ENCODE results near the gene SH3BP5.
"Not testable (repeated sequence)": the region's sequence is repeated elsewhere in the genome, so short reads cannot be mapped to it uniquely, and the experiment has no call there.

SH3BP5 gene

DNA sequence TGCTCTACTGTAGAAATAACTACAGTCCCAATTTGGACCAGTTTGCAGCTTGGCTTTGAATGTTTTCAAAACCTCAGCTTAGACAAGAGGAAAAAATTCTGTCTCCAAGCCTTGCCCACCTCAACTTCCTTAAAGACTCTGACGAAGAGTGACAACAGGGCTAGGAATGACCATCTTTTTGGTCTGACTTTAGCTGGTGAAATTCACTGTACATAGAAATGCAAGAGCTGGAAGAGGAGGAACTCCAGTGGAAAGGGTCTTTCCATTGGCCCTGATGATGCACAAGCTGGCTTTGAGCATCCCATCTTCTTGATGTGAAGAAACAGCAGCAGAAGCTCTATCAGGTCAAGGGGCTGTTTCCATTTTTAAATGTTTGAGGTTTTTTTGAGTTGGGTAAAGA, 22.7 kb upstream of the SH3BP5 start:
- Mint-ChIP-seq H3K4me3 (no peak overlapping the region), H3K27ac (peak overlapping the region; percentile 12), H3K4me1 (peaks cover 37% of the 10 kb centered on the region), H3K9me3 (no peaks in the 10 kb centered on the region), H3K27me3 (no peaks in the 10 kb centered on the region), H3K36me3 (peaks cover 5% of the 10 kb centered on the region)

DNA sequence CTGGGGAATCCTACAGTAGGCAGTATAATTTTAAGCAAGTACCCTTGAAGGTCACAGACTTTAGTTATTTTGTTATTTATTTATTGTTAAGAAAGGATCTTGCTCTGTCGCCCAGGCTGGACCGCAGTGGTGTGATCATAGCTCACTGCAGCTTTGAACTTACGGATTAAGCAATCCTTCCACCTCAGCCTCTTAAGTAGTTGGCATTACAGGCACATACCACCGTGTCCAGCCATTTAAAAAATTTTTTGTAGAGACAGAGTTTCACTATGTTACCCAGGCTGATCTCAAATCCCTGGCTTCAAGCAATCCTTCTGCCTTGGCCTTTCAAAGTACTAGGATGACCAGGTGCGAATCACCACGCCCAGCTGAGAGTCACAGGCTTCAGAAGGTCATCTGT, 22.1 kb upstream of the SH3BP5 start:
- Mint-ChIP-seq H3K9me3 (no peaks in the 10 kb centered on the region), H3K27ac (peak overlapping the region; percentile 12), H3K4me1 (peaks cover 40% of the 10 kb centered on the region), H3K4me3 (no peak overlapping the region), H3K36me3 (peaks cover 5% of the 10 kb centered on the region), H3K27me3 (no peaks in the 10 kb centered on the region)

GRCh38 chr3:15350141-15350540, 17.8 kb upstream of the SH3BP5 start:
- peaks cover 5% of the 10 kb centered on the region for H3K36me3 Mint-ChIP-seq
- peaks cover 48% of the 10 kb centered on the region for H3K4me1 Mint-ChIP-seq
- H3K9me3 Mint-ChIP-seq: no peaks in the 10 kb centered on the region
- no peak overlapping the region for H3K4me3 Mint-ChIP-seq
- H3K27ac Mint-ChIP-seq: no peak overlapping the region
- H3K27me3 Mint-ChIP-seq: no peaks in the 10 kb centered on the region

DNA sequence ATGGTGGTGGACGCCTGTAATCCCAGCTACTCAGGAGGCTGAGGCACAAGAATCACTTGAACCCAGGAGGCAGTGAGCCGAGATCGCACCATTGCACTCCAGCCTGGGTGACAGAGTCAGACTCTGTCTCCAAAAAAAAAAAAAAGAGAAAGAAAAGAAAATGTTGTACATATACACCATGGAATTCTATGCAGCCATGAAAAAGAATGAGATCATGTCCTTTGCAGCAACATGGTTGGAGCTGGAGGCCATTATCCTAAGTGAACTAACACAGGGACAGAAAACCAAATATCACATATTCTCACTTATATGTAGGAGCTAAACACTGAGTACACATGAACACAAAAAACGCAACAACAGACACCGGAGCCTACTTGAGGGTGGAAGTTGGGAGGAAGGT, 17.1 kb upstream of the SH3BP5 start:
- not testable (repeated sequence) for H3K9me3 Mint-ChIP-seq, H3K27ac Mint-ChIP-seq, H3K36me3 Mint-ChIP-seq, H3K4me3 Mint-ChIP-seq, H3K27me3 Mint-ChIP-seq
- H3K4me1 Mint-ChIP-seq: peaks cover 45% of the 10 kb centered on the region

DNA sequence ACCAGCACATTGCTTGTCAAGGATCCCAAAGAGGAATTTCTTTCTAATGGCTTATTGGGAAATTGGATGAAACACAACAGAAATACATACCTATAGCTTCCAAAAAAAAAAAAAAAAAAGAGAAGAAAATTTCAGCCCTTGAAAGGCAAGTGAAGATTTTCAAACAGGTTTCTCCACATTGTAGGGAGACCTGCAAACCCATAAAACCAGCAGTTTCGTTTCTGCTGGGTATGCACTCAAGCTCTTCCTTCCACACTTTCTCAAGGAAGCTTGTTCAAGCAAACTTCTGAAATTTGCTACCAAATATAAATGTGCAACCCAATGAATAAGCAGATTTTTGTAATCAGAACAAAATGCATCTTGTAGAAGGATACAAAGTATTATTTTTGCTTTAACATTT, 15.9 kb upstream of the SH3BP5 start:
- H3K4me1 Mint-ChIP-seq: peaks cover 51% of the 10 kb centered on the region
- peak overlapping the region; percentile 19 for H3K4me3 Mint-ChIP-seq
- peak overlapping the region; percentile 62 for H3K27ac Mint-ChIP-seq
- no peaks in the 10 kb centered on the region for H3K9me3 Mint-ChIP-seq
- H3K27me3 Mint-ChIP-seq: no peaks in the 10 kb centered on the region
- peaks cover 5% of the 10 kb centered on the region for H3K36me3 Mint-ChIP-seq

DNA sequence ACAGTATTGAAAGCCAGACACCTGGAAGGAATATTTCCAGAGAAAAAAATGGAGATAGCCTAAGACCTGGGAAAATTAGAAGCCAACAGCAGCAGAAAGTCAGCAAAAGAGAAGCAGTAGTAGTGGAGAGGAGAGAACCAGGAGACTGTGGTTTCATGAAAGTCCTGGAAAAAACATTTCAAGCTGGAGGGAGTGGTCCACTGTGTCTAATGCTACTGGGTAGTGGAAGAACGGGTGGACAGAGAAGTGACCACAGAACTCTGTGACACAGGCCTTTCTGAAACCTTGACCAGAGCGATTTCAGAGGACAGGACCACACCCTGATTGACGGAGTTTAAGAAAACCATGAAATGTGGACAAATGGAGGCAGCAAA, 15.3 kb upstream of the SH3BP5 start:
- Mint-ChIP-seq H3K36me3 (peaks cover 5% of the 10 kb centered on the region), H3K4me1 (peaks cover 51% of the 10 kb centered on the region)

DNA sequence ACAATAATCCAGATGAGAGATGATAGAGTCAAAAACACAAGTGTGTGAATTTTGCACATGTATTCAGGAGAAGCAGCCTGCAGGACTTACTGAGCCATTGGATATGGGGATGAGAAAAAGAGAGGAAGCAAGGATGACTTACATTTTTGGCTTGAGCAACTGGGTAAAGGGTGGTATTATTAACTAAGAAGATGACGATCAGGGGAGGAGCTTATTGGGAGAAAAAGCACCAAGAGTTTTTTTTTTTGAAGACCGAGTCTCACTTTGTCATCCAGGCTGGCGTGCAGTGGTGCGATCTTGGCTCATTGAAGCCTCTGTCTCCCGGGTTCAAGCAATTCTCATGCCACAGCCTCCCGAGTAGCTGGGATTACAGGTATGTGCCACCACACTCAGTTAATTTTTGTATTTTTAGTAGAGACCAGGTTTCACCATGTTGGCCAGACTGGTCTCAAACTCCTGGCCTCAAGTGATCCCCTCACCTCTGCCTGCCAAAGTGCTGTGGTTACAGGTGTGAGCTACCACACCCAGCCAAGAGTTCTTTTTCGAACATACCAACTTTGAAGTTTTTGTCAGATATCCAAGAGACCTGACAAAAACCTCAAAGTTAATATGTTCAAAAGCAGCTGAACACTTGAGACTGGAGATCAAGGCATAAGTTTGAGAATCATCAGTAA, 14.8 kb upstream of the SH3BP5 start:
- Mint-ChIP-seq H3K36me3 (peaks cover 5% of the 10 kb centered on the region), H3K27me3 (no peaks in the 10 kb centered on the region), H3K4me1 (peaks cover 51% of the 10 kb centered on the region), H3K9me3 (no peaks in the 10 kb centered on the region), H3K4me3 (peak overlapping the region; percentile 74), H3K27ac (peak overlapping the region; percentile 48)

More for the DNA sequence above, 15.3 kb upstream of the SH3BP5 start:
- no peaks in the 10 kb centered on the region for H3K27me3 Mint-ChIP-seq
- no peaks in the 10 kb centered on the region for H3K9me3 Mint-ChIP-seq
- H3K27ac Mint-ChIP-seq: peak overlapping the region; percentile 43
- H3K4me3 Mint-ChIP-seq: peak overlapping the region; percentile 49

GRCh38 chr3:15346516-15346915, 14.1 kb upstream of the SH3BP5 start:
- H3K27ac Mint-ChIP-seq: no peak overlapping the region
- peak overlapping the region; percentile 74 for H3K4me3 Mint-ChIP-seq
- H3K36me3 Mint-ChIP-seq: peaks cover 4% of the 10 kb centered on the region
- no peaks in the 10 kb centered on the region for H3K9me3 Mint-ChIP-seq
- H3K4me1 Mint-ChIP-seq: peaks cover 52% of the 10 kb centered on the region
- no peaks in the 10 kb centered on the region for H3K27me3 Mint-ChIP-seq

DNA sequence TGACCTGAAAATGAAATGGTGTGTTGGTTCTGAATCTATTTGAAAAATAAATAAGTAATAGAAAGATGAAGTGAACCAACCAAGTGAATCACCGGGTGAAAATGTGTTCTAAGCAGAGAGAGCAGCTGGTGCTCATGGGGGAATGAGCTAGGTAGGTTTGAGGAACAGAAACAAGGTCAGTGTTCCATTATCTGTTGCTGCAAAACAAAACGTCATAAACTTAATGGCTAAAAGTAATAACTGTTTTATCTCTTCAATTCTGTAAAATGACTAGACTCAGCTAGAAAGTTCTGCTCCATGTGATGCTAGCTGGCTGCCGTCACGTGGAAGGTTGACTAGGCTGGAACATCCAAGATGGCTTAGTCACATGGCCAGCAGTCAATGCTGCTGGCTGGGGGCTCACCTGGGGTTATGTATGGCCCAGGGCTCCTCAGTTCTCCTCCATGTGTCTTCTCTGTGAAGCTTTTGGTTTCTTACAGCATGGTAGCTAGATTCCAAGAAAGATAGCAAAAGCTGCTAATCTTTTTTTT, 13.3 kb upstream of the SH3BP5 start:
- H3K27ac Mint-ChIP-seq: peak overlapping the region; percentile 11
- H3K4me1 Mint-ChIP-seq: peaks cover 59% of the 10 kb centered on the region
- no peaks in the 10 kb centered on the region for H3K9me3 Mint-ChIP-seq
- no peak overlapping the region for H3K4me3 Mint-ChIP-seq
- H3K36me3 Mint-ChIP-seq: peaks cover 3% of the 10 kb centered on the region
- H3K27me3 Mint-ChIP-seq: no peaks in the 10 kb centered on the region

- H3K4me1 Mint-ChIP-seq: peaks cover 54% of the 10 kb centered on the region
- no peaks in the 10 kb centered on the region for H3K36me3 Mint-ChIP-seq
- H3K4me3 Mint-ChIP-seq: no peak overlapping the region
- H3K27ac Mint-ChIP-seq: peak overlapping the region; percentile 11
- no peaks in the 10 kb centered on the region for H3K9me3 Mint-ChIP-seq
- no peaks in the 10 kb centered on the region for H3K27me3 Mint-ChIP-seq
These were observed 12.8 kb upstream of the SH3BP5 start for GRCh38 chr3:15345066-15345607.

GRCh38 chr3:15342945-15343344, 10.6 kb upstream of the SH3BP5 start:
- Mint-ChIP-seq H3K27ac (no peak overlapping the region), H3K4me1 (peaks cover 58% of the 10 kb centered on the region), H3K36me3 (no peaks in the 10 kb centered on the region), H3K9me3 (no peaks in the 10 kb centered on the region), H3K27me3 (no peaks in the 10 kb centered on the region), H3K4me3 (no peak overlapping the region)

- Mint-ChIP-seq H3K4me3 (no peak overlapping the region), H3K36me3 (no peaks in the 10 kb centered on the region), H3K4me1 (peaks cover 51% of the 10 kb centered on the region), H3K9me3 (no peaks in the 10 kb centered on the region), H3K27me3 (no peaks in the 10 kb centered on the region), H3K27ac (no peak overlapping the region)
These were observed 9.9 kb upstream of the SH3BP5 start for GRCh38 chr3:15342246-15342645.

DNA sequence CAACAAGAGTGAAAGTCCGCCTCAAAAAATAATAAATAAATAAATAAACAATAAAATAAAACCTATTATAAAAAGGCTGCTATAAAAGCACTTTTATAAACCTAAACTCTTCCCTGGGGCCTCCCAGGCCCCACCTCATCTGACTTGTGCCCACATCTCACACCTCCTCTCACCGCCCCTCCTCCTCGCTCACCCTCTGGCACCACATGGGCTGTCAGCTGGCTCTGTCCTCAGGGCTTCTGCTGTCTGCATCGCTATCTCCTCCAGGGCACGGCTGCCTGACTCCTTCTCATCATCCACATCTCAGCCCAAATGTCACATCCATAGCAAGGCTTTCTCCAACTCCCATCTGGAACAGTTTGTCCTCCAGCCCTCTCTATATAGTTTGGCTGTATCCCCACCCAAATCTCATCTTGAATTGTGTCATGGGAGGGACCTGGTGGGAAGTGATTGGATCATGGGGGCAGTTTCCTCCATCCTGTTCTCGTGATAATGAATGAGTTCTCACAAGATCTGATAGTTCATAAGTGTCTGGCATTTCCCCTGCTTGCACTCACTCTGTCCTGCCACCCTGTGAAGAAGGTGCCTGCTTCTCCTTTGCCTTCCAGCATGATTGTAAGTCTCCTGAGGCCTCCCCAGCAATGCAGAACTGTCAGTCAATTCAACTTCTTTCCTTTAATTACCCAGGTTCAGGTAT, 8.8 kb upstream of the SH3BP5 start:
- Mint-ChIP-seq H3K36me3 (no peaks in the 10 kb centered on the region), H3K4me3 (no peak overlapping the region), H3K27me3 (no peaks in the 10 kb centered on the region), H3K27ac (peak overlapping the region; percentile 30), H3K4me1 (peaks cover 40% of the 10 kb centered on the region), H3K9me3 (no peaks in the 10 kb centered on the region)

DNA sequence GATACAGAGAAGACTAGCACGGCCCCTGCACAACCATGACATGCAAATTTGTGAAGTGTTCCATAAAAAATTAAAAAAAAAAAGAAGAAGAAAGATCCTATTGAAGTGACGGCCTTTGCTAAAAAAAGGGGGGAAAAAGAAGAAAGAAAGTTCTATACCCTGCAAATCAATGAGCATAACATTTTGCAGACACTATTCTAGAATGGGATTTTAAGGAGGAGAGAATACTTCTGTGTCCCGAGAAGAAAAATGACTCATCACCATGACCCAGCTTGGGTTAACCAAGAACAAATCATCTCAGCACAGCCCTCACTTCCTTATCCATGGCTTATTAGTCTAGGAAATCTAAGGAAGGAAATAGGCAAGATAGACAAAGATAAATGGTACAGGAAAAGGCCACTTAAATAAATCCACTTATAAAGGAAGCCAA, 7.4 kb upstream of the SH3BP5 start:
- peaks cover 31% of the 10 kb centered on the region for H3K4me1 Mint-ChIP-seq
- no peaks in the 10 kb centered on the region for H3K9me3 Mint-ChIP-seq
- H3K36me3 Mint-ChIP-seq: no peaks in the 10 kb centered on the region
- no peak overlapping the region for H3K27ac Mint-ChIP-seq
- H3K27me3 Mint-ChIP-seq: no peaks in the 10 kb centered on the region
- no peak overlapping the region for H3K4me3 Mint-ChIP-seq

DNA sequence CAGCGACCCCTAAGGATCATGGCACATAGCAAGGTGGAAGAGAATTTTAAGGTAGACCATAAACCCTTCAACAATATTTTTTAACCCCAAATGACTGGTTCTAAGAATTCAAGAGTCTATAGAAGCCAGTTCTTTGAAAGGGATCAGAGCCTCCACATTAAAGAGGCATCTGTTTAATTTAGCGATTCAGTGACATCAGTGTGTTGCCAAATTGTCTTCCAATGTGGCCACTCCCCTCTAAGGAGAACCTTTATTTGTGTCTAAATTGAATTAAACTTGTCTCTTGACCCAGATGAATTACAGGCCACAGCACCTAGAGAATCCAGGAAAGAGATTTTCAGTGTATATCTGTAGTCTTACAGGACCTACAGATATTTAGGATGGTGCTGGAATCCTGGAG, 6.6 kb upstream of the SH3BP5 start:
- H3K27me3 Mint-ChIP-seq: no peaks in the 10 kb centered on the region
- peaks cover 28% of the 10 kb centered on the region for H3K4me1 Mint-ChIP-seq
- no peak overlapping the region for H3K4me3 Mint-ChIP-seq
- no peaks in the 10 kb centered on the region for H3K9me3 Mint-ChIP-seq
- no peaks in the 10 kb centered on the region for H3K36me3 Mint-ChIP-seq
- no peak overlapping the region for H3K27ac Mint-ChIP-seq

GRCh38 chr3:15337963-15338362, 5.6 kb upstream of the SH3BP5 start:
- Mint-ChIP-seq H3K27ac (no peak overlapping the region), H3K27me3 (no peaks in the 10 kb centered on the region), H3K9me3 (no peaks in the 10 kb centered on the region), H3K4me3 (no peak overlapping the region), H3K4me1 (peaks cover 35% of the 10 kb centered on the region), H3K36me3 (no peaks in the 10 kb centered on the region)

Data from activated naive CD4-positive, alpha-beta T cell treated with anti-CD3 and anti-CD28 coated beads, Interleukin-2, amount 50 U/mL, for 24 hours (primary cell).